GM19438 (cell line): ENCODE data around the gene MICAL3.
"Not testable (repeated sequence)": the region's sequence is repeated elsewhere in the genome, so short reads cannot be mapped to it uniquely, and the experiment has no call there.

Experiments
- ATAC-seq: cut with Tn5 transposase; IDR thresholded peaks from one replicate; pipeline ENCODE4 v1.9.1; 2021; ENCODE audit warnings: low read depth; ENCODE audit not compliant: unreplicated experiment

MICAL3 gene

GRCh38 chr22:18034076-18034475, 9.7 kb upstream of the MICAL3 start:
- no peak for ATAC-seq

- no peak for ATAC-seq
Measured at GRCh38 chr22:18033204-18033998, 9.0 kb upstream of the MICAL3 start.

- no peak for ATAC-seq
Measured at GRCh38 chr22:18032455-18033101, 8.2 kb upstream of the MICAL3 start.

- ATAC-seq = no peak
Measured at GRCh38 chr22:18031695-18032454, 7.5 kb upstream of the MICAL3 start.

- ATAC-seq = no peak
Measured at GRCh38 chr22:18029686-18030267, 5.4 kb upstream of the MICAL3 start.

- ATAC-seq = no peak
Measured at GRCh38 chr22:18028817-18029527, 4.6 kb upstream of the MICAL3 start.

- ATAC-seq = not testable (repeated sequence)
Measured at GRCh38 chr22:18025898-18026297, 1.5 kb upstream of the MICAL3 start.

GRCh38 chr22:18024956-18025720, 777 bp upstream of the MICAL3 start:
- ATAC-seq = no peak

- no peak for ATAC-seq
Measured at GRCh38 chr22:18023509-18024275, 669 bp downstream of the MICAL3 start.

- ATAC-seq = no peak
Measured at GRCh38 chr22:18022876-18023275, 1.5 kb downstream of the MICAL3 start.

GRCh38 chr22:18021431-18021830, 2.9 kb downstream of the MICAL3 start:
- ATAC-seq = no peak

- not testable (repeated sequence) for ATAC-seq
Measured at GRCh38 chr22:18020743-18021142, 3.6 kb downstream of the MICAL3 start.

- ATAC-seq = no peak
Measured at GRCh38 chr22:18013947-18014346, 10.4 kb downstream of the MICAL3 start.

GRCh38 chr22:18013436-18013835, 10.9 kb downstream of the MICAL3 start:
- ATAC-seq = no peak

GRCh38 chr22:18012531-18012930, 11.8 kb downstream of the MICAL3 start:
- ATAC-seq = no peak

GRCh38 chr22:18010266-18010665, 14.1 kb downstream of the MICAL3 start:
- no peak for ATAC-seq

GRCh38 chr22:18008136-18008535, 16.2 kb downstream of the MICAL3 start:
- no peak for ATAC-seq

GRCh38 chr22:18005201-18005926, 19.0 kb downstream of the MICAL3 start:
- no peak for ATAC-seq
